Right lung (tissue), 5 donors: Measurements from ENCODE around the gene DDT. TPM values are rescaled to one million over a fixed set of nuclear protein-coding genes. Genes with fewer than 3 reads are reported as not detected.
"Not testable (repeated sequence)": the region's sequence is repeated elsewhere in the genome, so short reads cannot be mapped to it uniquely, and the experiment has no call there.

ENCODE experiments used
- DNase-seq, 2 donors: peaks; one replicate each; pipeline ENCODE4 v3.0.0-alpha.2; 2013
- polyA plus RNA-seq, 5 donors: library from polyadenylated mRNA; unstranded; fragments of 120-200 nt; gene quantifications; one replicate each; pipeline versions ENCODE4 v1.2.1 to v1.2.3, GENCODE V29; 2013; ENCODE audit warnings: inconsistent platforms in 1 of 5, low replicate concordance in 1 of 5; ENCODE audit not compliant: insufficient read length in 5 of 5, insufficient read depth in 1 of 5

Gene DDT
- polyA plus RNA-seq, 5 donors, result 46.9 to 87.1 (median 62.7) TPM

DNA sequence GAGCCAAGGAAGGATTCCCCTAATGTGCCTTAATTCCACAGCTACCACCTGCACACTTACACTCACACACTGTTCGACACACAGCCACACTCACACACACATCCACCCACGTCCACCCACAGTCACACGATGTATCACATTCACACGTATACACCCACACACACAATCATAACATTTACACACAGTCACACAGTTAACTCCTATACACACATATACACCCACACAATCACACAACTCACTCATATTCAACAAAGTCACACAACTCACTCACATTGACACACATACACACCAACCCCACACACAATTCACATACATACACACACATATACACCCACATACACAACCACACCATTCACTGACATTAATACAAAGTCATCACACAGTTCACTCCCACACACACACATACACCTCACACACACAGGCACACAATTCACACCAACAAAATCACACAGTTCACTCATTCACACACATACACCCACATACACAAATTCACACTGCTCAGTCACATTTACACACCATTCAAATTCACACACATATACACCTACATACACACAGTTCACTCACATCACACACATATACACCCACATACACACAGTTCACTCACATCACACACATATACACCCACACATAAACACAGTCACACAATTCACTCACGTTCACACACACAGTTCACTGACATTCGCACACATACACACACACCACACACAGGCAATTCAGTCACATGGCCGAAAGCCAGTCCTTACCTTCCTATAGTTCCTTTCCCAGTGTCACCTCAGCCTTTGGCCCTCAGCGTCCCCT is 19.8 kb downstream of the DDT start:
- not testable (repeated sequence) for DNase-seq

DNA sequence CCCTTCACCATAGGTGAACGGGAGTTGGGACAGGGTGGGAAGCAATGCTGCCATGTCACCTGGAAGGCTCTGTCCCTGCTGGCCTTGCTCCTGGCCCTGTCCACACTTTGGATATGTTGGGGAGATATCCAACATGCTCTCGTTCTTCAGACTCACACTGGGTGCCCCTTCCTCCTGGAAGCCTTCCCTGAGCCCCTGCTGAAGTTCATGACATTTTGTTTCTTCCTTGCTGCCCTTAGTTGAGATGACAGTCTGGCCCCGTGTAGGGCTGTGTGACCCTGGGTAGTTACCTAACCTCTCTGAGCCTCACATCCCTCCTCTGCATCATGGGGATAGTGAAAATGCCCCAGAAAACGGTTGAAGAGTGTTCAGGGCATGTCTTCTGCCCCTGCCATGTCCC is 20.8 kb downstream of the DDT start:
- DNase-seq, result not testable (repeated sequence)

DNA sequence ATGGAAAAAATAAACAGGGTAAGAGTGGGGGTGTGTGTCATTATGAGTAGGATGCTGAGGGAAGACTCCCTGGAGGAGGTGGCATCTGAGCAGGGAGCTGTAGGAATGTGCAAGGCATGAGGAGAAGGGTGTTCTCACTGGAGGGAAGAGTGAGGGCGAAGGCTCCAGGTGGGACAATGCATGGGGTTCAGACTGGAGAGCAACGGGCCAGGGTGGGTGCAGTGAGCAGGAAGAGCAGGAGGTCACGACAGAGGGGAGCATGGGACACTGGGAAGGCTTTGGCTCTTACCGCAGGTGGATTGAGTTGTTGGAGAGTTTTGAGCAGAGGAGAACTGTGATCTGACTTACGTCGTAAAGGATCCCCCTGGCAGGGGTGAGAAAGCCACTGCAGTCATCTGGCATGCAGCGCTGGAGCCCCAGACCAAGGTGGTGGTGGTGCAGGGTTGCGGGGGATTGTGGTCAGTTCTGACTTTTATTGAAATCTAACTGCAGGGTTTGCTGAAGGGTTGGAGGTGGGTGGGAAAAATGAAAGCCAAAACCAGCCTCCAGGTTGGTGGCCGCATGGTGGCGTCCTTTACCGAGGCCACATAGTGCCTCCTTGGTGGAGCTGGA is 21.3 kb downstream of the DDT start:
- not testable (repeated sequence) for DNase-seq

DNA sequence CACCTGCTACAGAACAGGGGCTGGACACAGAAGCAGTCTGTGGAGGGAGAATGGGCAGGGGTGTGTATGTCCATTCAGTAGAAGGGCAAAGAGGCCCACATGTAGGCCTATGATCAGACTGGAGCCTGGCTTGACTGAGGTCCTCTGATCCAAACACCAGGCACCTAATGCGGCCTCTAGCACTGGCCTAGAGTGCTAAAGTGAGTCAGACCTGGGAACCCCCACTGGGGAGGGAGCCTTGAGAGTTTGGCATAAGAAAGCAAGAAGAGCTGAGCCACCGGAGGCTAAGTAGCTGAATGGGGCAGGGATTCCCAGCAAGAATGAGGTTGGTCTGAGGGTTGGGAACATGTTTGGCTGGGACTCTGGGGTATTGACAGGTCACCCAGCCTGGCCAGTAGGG is 22.9 kb downstream of the DDT start:
- DNase-seq, result not testable (repeated sequence)

DNA sequence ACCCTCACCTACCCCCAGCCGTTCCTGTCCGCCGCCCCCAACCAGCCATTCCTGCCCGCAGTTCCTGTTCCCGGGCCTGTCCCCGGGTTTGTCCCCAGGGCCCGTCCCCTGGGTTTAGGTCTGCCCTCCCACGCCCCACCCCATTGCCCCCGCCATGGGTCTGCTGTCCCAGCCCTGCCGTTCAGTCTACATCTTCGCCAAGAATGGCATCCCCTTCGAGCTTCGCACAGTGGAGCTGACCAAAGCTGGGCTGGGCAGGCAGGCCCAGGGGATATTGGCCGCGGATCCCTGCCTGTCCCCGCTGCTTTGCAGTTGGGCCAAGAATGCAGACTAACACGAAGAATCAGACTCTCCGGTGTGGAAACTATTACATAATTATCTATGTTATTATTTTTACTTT is 24.5 kb downstream of the DDT start:
- not testable (repeated sequence) for DNase-seq

DNA sequence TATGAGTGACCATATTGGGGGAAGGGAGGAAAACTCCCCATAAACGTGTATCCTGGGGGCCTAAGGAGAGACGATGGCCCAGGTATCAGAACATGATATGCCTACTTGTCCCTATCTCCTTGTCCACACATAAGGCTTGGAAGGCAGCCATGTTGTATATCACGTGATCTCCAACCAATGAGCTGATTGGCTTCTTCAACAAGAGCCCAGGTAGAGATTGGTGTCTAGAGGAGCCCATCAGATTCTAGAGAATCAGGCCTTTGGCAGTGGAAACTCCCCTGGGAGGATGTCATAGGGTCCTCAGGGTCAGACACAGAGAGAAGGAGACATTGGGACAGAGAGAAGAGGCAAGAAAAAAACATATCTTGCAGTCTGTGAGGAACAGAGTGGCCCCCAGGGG is 26.9 kb downstream of the DDT start:
- not testable (repeated sequence) for DNase-seq

DNA sequence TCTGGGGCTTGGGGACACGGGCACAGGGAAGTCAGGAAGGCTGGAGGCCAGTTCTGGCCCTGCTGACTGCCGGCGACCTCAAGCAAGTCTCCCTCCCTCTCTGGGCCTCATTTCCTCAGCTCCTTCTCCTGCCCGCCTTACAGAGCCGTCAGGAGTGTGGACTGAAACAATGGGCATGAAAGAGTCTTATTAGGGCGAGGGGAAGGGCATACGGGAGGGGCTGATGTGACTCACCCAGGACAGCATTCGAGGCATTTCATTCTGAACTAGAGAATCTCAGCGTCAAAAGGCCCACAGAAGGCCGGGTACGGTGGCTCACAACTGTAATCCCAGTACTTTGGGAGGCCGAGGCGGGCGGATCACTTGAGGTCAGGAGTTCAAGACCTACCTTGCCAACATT is 34.1 kb downstream of the DDT start:
- DNase-seq, result not testable (repeated sequence)

DNA sequence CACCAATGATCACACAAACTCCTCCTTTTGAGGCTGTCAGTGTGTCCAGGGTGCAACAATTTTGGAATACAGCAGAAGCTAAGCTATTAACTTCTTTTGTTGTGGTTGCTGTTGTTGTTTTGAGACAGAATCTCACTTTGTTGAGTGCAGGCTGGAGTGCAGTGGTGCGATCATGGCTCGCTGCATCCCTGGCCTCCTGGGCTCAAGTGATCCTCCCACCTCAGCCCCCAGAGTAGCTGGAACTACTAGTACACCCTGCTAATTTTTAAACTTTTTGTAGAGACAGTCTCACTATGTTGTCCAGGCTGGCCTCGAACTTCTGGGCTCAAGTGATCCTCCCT is 35.3 kb downstream of the DDT start:
- DNase-seq, result no peak

DNA sequence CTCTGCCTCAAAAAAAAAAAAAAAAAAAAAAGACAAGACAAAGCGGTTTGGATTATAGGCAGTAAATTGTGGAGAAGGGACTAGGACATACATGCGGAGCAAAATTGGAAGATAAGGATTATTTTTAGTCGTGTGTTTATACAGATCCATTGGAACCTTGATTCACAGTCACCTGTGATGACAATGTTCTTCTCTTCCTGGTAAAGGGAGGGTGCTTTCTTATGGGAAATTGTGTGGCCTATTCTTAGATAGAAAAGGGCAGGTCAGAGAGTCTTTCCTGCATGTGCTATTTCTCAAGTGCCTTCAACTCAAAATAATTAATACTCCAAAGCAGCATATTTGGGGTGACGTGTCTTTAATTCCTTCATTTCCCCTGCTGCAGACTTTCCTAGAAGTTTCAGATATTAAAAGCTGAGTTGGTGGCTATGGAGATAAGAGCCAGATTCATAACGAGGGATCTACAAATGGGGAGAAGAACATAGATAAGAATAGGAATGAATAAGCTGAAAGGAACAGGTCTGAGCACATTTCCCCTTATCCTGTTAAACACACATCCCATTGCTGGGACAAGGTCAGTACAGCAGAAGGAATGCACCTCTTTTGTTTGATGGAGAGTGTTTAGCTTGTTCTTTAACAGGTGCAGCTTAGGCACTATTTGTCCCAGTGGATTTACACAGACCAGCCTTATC is 35.8 kb downstream of the DDT start:
- DNase-seq, result peak in 1 of 2 donors; percentile 16

DNA sequence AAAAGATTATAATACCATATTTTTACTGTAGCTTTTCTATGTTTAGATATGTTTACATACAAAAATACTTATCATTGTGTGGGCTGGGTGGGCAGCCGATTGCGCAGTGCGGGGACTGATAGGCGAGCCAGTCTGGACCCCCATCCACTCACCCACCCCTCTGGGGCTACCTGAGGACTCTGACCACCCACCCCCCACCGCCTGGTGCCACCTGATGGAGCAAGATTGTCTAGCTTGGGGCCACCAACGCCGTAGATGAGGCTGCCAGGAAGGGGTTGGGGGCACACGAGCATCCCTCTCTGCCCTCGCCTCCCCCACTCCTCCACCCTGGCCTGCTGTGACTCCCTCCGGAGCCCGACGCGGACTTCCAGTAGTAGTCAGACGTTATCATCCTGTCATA is 47.7 kb downstream of the DDT start:
- DNase-seq, result no peak

DNA sequence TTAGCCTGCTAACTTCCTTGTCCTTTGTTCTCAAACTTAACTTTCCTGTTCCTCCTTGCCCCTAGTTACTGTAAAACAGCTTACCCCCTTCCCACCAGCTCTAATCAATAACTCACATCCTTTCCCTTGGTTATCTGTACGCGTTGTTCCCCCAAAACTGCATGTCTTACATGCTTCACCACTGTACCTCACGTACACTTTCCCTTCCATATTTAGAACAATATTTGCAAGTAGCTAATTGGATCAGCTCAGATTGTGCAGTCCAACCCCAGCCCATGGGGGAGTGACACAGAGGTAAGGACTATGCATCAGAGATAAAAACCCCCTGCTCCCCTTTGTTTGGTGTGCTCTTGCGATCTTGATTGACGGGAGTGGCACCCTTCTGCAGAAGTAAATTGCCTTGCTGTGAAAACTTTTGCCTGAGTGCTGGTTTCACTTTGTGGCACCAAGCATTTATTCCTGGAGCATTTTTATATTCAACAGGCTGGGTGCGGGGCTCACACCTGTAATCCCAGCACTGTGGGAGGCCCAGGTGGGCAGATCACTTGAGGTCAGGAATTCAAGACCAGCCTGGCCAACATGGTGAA is 49.1 kb downstream of the DDT start:
- DNase-seq, result no peak

DNA sequence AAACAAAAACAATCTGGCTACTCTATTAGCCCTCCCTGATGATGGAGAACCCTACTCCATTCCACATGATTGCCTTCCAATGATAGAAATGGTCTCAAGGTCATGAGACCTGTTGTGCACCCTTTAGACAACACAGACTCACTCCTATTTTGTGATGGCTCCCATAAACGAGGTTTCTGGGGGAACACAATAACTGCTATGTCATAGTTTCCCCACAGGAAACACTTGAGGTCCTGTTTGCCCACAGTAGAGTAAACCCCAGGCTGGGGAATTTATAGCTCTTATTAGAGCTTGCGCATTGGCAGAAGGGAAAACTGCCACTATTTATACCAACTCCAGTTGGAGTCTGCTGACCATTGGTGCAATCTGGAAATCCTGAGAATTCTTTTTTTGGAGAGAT is 51.3 kb downstream of the DDT start:
- no peak for DNase-seq

DNA sequence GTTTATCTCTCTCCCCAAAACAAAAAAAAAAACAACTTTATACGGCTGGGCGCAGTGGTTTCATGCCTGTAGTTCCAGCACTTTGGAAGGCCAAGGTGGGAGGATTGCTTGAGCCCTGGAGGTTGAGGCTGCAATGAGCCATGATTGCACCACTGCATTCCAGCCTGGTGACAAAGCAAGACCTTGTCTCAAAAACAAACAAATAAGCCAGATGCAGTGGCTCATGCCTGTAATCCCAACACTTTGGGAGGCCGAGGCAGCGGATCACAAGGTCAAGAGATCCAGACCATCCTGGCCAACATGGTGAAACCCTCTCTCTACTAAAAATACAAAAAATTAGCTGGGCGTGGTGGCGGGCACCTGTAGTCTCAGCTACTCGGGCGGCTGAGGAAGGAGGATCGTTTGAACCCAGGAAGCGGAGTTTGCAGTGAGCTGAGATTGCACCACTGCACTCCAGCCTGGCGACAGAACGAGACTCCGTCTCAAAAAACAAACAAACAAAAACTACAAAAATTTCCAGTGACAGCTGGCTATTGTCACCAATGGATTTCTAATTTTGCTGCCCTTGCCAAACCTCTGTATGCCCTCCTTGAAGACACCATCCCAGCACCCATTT is 52.5 kb downstream of the DDT start:
- not testable (repeated sequence) for DNase-seq

Other genes with a start within 250 kb of the DDT start
- 10 to 100 TPM in 1 of 5 donors, 1 to 10 TPM in 4; 6.8 to 10.0 (median 7.1) TPM for gene ZNF70, start 223.3 kb downstream of the DDT start, polyA plus RNA-seq
- under 1 TPM in 3 of 5 donors, not detected in 2; 0.61 to 0.91 (median 0.76) TPM for gene VPREB3, start 220.0 kb downstream of the DDT start, polyA plus RNA-seq
- gene C22orf15, start 211.5 kb downstream of the DDT start, polyA plus RNA-seq, result 1 to 10 TPM; 3.7 to 8.6 (median 7.2) TPM
- 10 to 100 TPM; 18.4 to 38.4 (median 24.0) TPM for gene CHCHD10, start 206.5 kb downstream of the DDT start, polyA plus RNA-seq
- 10 to 100 TPM in 2 of 5 donors, 1 to 10 TPM in 3; 7.5 to 12.5 (median 9.4) TPM for gene MMP11, start 201.6 kb downstream of the DDT start, polyA plus RNA-seq
- 100 to 1,000 TPM; 142 to 157 (median 143) TPM for gene SMARCB1, start 187.5 kb downstream of the DDT start, polyA plus RNA-seq
- 1 to 10 TPM; 3.5 to 5.3 (median 3.9) TPM for gene DERL3, start 135.4 kb downstream of the DDT start, polyA plus RNA-seq
- gene SLC2A11, start 116.6 kb downstream of the DDT start, polyA plus RNA-seq, result 10 to 100 TPM; 14.9 to 24.0 (median 19.8) TPM
- 100 to 1,000 TPM; 112 to 314 (median 160) TPM for gene MIF, start 80.1 kb downstream of the DDT start, polyA plus RNA-seq
- 10 to 100 TPM in 2 of 5 donors, 1 to 10 TPM in 3; 7.1 to 23.0 (median 9.4) TPM for gene GSTT2B, start 13.2 kb downstream of the DDT start, polyA plus RNA-seq
- gene DDTL, start 7.6 kb downstream of the DDT start, polyA plus RNA-seq, result 10 to 100 TPM in 3 of 5 donors, 1 to 10 TPM in 2; 7.1 to 10.8 (median 10.1) TPM
- gene GSTT2, start 5.7 kb upstream of the DDT start, polyA plus RNA-seq, result 1 to 10 TPM in 3 of 5 donors, not detected in 2; 1.5 to 2.0 (median 1.9) TPM
- under 1 TPM in 2 of 5 donors, not detected in 3; 0.05 to 0.12 TPM for gene GSTT4, start 31.0 kb upstream of the DDT start, polyA plus RNA-seq
- gene CABIN1, start 36.9 kb upstream of the DDT start, polyA plus RNA-seq, result 100 to 1,000 TPM in 2 of 5 donors, 10 to 100 TPM in 3; 68.9 to 132 (median 78.6) TPM
- gene SUSD2, start 207.0 kb upstream of the DDT start, polyA plus RNA-seq, result 10 to 100 TPM in 3 of 5 donors, 1 to 10 TPM in 2; 6.3 to 21.8 (median 11.5) TPM